Vagina (tissue), 2 donors: ENCODE data around the gene SLC5A1.

Experiments
- POLR2A ChIP-seq, 2 donors: fragments of 450-650 bp; IDR thresholded peaks; one replicate each; pipeline ENCODE4 v1.6.1; 2017; ENCODE audit warnings: antibody characterized with exemption in 2 of 2, mild to moderate bottlenecking in 2 of 2, moderate library complexity in 2 of 2
- POLR2AphosphoS5 ChIP-seq, 2 donors: sonication (generic); formaldehyde crosslinking; IDR thresholded peaks; one replicate each; pipeline ENCODE4 v1.9.0; 2017; ENCODE audit warnings: antibody characterized with exemption in 2 of 2, mild to moderate bottlenecking in 2 of 2, low read depth in 1 of 2; ENCODE audit not compliant: insufficient read depth in 1 of 2
- TF ChIP-seq, protein P1 (sequence below), 3 experiments: fragments of 450-650 bp in 2 of 3; fragments of 200-600 bp in 1 of 3; sonication (generic) in 1 of 3; IDR thresholded peaks; one replicate each; pipeline ENCODE4 v1.5.1; 2017 to 2019; ENCODE audit warnings: antibody characterized with exemption in 3 of 3, mild to moderate bottlenecking in 2 of 3, moderate library complexity in 2 of 3

DNA sequence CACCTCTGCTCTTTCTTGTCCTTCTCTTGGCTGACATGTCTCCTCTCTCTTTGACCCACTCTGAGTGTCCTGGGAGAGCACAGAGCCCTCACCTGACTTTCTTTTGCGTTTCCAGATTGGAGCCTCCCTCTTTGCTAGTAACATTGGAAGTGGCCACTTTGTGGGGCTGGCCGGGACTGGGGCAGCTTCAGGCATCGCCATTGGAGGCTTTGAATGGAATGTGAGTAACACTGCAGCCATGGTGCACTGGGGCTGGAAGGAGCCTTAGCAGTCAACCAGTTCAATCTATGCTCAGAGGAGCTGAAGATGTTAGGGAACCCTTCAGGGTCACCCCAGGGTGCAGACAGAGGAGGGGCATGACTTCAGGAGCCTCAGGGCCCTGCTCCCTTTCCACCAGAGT, 23.8 kb downstream of the SLC5A1 start:
- TF ChIP-seq POLR2A (IDR thresholded peaks at IDR 0.05) = no peak
- TF ChIP-seq, protein P1, sequence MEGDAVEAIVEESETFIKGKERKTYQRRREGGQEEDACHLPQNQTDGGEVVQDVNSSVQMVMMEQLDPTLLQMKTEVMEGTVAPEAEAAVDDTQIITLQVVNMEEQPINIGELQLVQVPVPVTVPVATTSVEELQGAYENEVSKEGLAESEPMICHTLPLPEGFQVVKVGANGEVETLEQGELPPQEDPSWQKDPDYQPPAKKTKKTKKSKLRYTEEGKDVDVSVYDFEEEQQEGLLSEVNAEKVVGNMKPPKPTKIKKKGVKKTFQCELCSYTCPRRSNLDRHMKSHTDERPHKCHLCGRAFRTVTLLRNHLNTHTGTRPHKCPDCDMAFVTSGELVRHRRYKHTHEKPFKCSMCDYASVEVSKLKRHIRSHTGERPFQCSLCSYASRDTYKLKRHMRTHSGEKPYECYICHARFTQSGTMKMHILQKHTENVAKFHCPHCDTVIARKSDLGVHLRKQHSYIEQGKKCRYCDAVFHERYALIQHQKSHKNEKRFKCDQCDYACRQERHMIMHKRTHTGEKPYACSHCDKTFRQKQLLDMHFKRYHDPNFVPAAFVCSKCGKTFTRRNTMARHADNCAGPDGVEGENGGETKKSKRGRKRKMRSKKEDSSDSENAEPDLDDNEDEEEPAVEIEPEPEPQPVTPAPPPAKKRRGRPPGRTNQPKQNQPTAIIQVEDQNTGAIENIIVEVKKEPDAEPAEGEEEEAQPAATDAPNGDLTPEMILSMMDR (IDR thresholded peaks at IDR 0.05) = no peak
- no peak for TF ChIP-seq POLR2AphosphoS5 (IDR thresholded peaks at IDR 0.05; ENCODE audit: insufficient read depth in 1 of 2, low read depth in 1 of 2)
